DOHH2 (cell line): Measurements from ENCODE around the gene PADI4.

Experiments used
- H3F3A ChIP-seq: fragments of 200-600 bp; sonication (generic), shearing (Covaris generic); 2 replicates; pipeline ENCODE4 v1.6.0; 2016; ENCODE audit warnings: antibody characterized with exemption, mild to moderate bottlenecking; ENCODE audit not compliant: control insufficient read depth, insufficient read depth
- H3K27ac ChIP-seq: fragments of 200-600 bp; sonication (generic); 2 replicates; pipeline ENCODE4 v1.5.1; 2014; ENCODE audit warnings: low read depth, mild to moderate bottlenecking, low read length, moderate library complexity
- H3K27me3 ChIP-seq: fragments of 200-600 bp; sonication (generic); 2 replicates; pipeline ENCODE4 v1.6.1; 2014; ENCODE audit warnings: mild to moderate bottlenecking, low read length, mixed read lengths; ENCODE audit not compliant: control insufficient read depth
- H3K36me3 ChIP-seq: fragments of 200-600 bp; sonication (generic); 2 replicates; pipeline ENCODE4 v1.6.1; 2014; ENCODE audit warnings: mild to moderate bottlenecking, low read length, moderate library complexity, mixed read lengths; ENCODE audit not compliant: control insufficient read depth
- H3K4me1 ChIP-seq: fragments of 200-600 bp; sonication (generic); 2 replicates; pipeline ENCODE4 v1.6.1; 2014; ENCODE audit warnings: mild to moderate bottlenecking, low read length, mixed read lengths; ENCODE audit not compliant: control insufficient read depth
- H3K4me2 ChIP-seq: fragments of 200-600 bp; sonication (generic); 2 replicates; pipeline ENCODE4 v1.6.0; 2014; ENCODE audit warnings: mild to moderate bottlenecking, low read length, moderate library complexity
- H3K4me3 ChIP-seq: fragments of 200-600 bp; sonication (generic); 2 replicates; pipeline ENCODE4 v1.5.1; 2014; ENCODE audit warnings: mild to moderate bottlenecking, low read length, mixed read lengths
- H3K79me2 ChIP-seq: fragments of 200-600 bp; sonication (generic); 2 replicates; pipeline ENCODE4 v1.6.1; 2014; ENCODE audit warnings: mild to moderate bottlenecking, low read length, mixed read lengths; ENCODE audit not compliant: control insufficient read depth
- H3K9me2 ChIP-seq: fragments of 200-600 bp; sonication (generic); replicated peaks from 2 replicates; pipeline ENCODE4 v1.6.1; 2014; ENCODE audit warnings: mild to moderate bottlenecking, low read length, mixed read lengths; ENCODE audit not compliant: control insufficient read depth
- H3K9me3 ChIP-seq: fragments of 200-600 bp; sonication (generic); 2 replicates; pipeline ENCODE4 v1.6.1; 2014; ENCODE audit warnings: antibody characterized with exemption, low read length, mixed read lengths; ENCODE audit not compliant: control insufficient read depth, insufficient read depth
- H4K20me1 ChIP-seq: fragments of 200-600 bp; sonication (generic); 2 replicates; pipeline ENCODE4 v1.6.0; 2014; ENCODE audit warnings: low read depth, mild to moderate bottlenecking, antibody characterized with exemption, low read length, moderate library complexity; ENCODE audit not compliant: control insufficient read depth, insufficient read depth
- CTCF ChIP-seq: fragments of 200-600 bp; sonication (generic); IDR thresholded peaks from one replicate; pipeline ENCODE4 v1.5.1; 2014; ENCODE audit warnings: antibody characterized with exemption, mild to moderate bottlenecking, low read depth, low read length; ENCODE audit not compliant: poor library complexity, severe bottlenecking
- EZH2phosphoT487 ChIP-seq: fragments of 200-600 bp; sonication (generic); IDR thresholded peaks from 2 replicates; pipeline ENCODE4 v1.6.1; 2017; ENCODE audit warnings: borderline replicate concordance, mild to moderate bottlenecking, antibody characterized with exemption, low read length, moderate library complexity, mixed read lengths

The PADI4 gene

GRCh38 chr1:17304151-17304825, 3.7 kb upstream of the PADI4 start:
- Histone ChIP-seq H3K27me3 (no peaks in the 10 kb centered on the region), H3K36me3 (no peaks in the 10 kb centered on the region), H3K9me2 (no peaks in the 10 kb centered on the region), H3K79me2 (no peaks in the 10 kb centered on the region), H3K9me3 (peaks cover 6% of the 10 kb centered on the region; the same call in 1 of the 2 replicates), H3K4me1 (no peaks in the 10 kb centered on the region), H3K27ac (no peak overlapping the region), H3F3A (no peaks in the 10 kb centered on the region), H4K20me1 (no peaks in the 10 kb centered on the region), H3K4me3 (no peak overlapping the region), H3K4me2 (no peak overlapping the region)
- no peak for TF ChIP-seq EZH2phosphoT487
- no peak for TF ChIP-seq CTCF

DNA sequence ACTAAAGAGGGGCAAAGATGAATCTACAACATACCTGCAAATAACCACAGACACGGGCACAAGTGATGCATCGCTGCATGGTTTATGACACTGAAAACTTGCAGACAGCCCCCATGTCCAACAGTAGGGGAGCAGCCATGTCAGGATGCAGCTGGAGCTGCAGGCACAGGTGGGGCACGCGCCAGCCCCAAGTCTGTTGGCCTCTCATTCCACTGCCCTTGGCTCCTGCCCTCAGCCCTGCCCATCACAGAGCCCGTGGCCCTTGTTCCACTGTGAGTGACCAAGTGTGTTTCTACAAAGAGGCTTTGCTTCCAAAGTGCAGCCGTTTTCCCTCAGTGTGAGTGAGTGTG, 3.2 kb upstream of the PADI4 start:
- Histone ChIP-seq H4K20me1 (no peaks in the 10 kb centered on the region), H3F3A (no peaks in the 10 kb centered on the region), H3K9me2 (no peaks in the 10 kb centered on the region), H3K79me2 (no peaks in the 10 kb centered on the region), H3K36me3 (no peaks in the 10 kb centered on the region), H3K27ac (no peak overlapping the region), H3K9me3 (peaks cover 6% of the 10 kb centered on the region; the same call in 1 of the 2 replicates), H3K4me1 (no peaks in the 10 kb centered on the region), H3K4me3 (no peak overlapping the region), H3K27me3 (no peaks in the 10 kb centered on the region), H3K4me2 (no peak overlapping the region)
- TF ChIP-seq CTCF = no peak

- Histone ChIP-seq H3K27ac (no peak overlapping the region), H3K36me3 (no peaks in the 10 kb centered on the region), H3K27me3 (no peaks in the 10 kb centered on the region), H3K4me2 (no peak overlapping the region), H4K20me1 (no peaks in the 10 kb centered on the region), H3K9me2 (no peaks in the 10 kb centered on the region), H3K79me2 (no peaks in the 10 kb centered on the region), H3K4me3 (no peak overlapping the region), H3F3A (no peaks in the 10 kb centered on the region), H3K4me1 (no peaks in the 10 kb centered on the region), H3K9me3 (peaks cover 6% of the 10 kb centered on the region; the same call in 1 of the 2 replicates)
- TF ChIP-seq CTCF (no peak), EZH2phosphoT487 (no peak)
Measured at GRCh38 chr1:17305576-17306095, 2.4 kb upstream of the PADI4 start.
